GM23248 (cell line): Measurements from ENCODE around the gene MICOS13.

Source experiments
- EZH2 ChIP-seq: fragments of 200-600 bp; sonication (generic); IDR thresholded peaks from 2 replicates; pipeline ENCODE4 v1.6.1; 2018; ENCODE audit warnings: antibody characterized with exemption, mild to moderate bottlenecking; ENCODE audit not compliant: insufficient read depth, poor library complexity, severe bottlenecking
- EZH2phosphoT487 ChIP-seq: fragments of 200-600 bp; sonication (generic); IDR thresholded peaks from 2 replicates; pipeline ENCODE4 v1.6.1; 2018; ENCODE audit warnings: antibody characterized with exemption, moderate library complexity, mild to moderate bottlenecking, low read depth; ENCODE audit not compliant: insufficient read depth

DNA sequence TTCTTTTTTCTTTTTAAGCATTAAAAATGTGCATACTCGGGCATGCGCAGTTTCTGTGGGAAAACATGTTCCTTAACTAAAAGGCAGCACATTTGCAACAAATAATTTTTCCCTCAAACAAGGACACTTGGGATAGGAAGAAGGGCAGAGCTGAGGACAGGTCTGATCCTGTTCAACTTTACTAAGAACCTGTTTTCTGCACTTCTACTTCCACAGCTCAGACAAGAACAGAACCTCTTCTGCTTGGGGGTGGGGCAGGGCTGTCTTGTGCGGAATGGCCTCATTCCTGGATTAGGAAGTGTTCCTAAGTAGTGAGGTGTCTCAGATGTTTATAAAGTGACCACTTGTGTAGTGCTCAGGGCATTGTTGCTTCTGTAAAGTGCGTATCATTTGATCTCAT is 39.1 kb downstream of the MICOS13 start:
- TF ChIP-seq EZH2 (no peak), EZH2phosphoT487 (no peak)
